Type B pancreatic cell (in vitro differentiated cells): ENCODE measurements around the gene TSTD2. TPM values are rescaled to one million over a fixed set of nuclear protein-coding genes. Genes with fewer than 3 reads are reported as not detected.

ENCODE experiments used
- DNase-seq: peaks from one replicate; pipeline ENCODE4 v3.0.0; 2021; ENCODE audit warnings: mixed read lengths; ENCODE audit not compliant: unreplicated experiment; ENCODE audit errors: extremely low spot score
- H3K27ac Mint-ChIP-seq: 2 replicates; pipeline ENCODE4 v1.8.0; 2021; ENCODE audit warnings: mild to moderate bottlenecking, mixed read lengths
- H3K27me3 Mint-ChIP-seq: 2 replicates; pipeline ENCODE4 v1.8.0; 2021; ENCODE audit warnings: mixed read lengths
- H3K36me3 Mint-ChIP-seq: 2 replicates; pipeline ENCODE4 v1.8.0; 2021; ENCODE audit warnings: mixed read lengths
- H3K4me1 Mint-ChIP-seq: one replicate; pipeline ENCODE4 v1.8.0; 2021; ENCODE audit warnings: mixed read lengths; ENCODE audit not compliant: unreplicated experiment
- H3K4me3 Mint-ChIP-seq: 2 replicates; pipeline ENCODE4 v1.8.0; 2021; ENCODE audit warnings: mild to moderate bottlenecking, mixed read lengths
- H3K9me3 Mint-ChIP-seq: 2 replicates; pipeline ENCODE4 v1.8.0; 2021; ENCODE audit warnings: mixed read lengths
- CTCF ChIP-seq: fragments of 200-600 bp; sonication (generic); conservative IDR thresholded peaks from 2 replicates; pipeline ENCODE4 v1.5.0; 2021; ENCODE audit warnings: antibody characterized with exemption, mild to moderate bottlenecking
- total RNA-seq: library from RNA; stranded (reverse); gene quantifications from 2 replicates; pipeline ENCODE4 v1.2.1, GENCODE V29; 2021; ENCODE audit warnings: low replicate concordance

TSTD2 gene
- total RNA-seq, 1 donor from 2014 or later = 24.9 TPM

- Mint-ChIP-seq H3K9me3 (no peaks in the 10 kb centered on the region), H3K36me3 (peaks cover 16% of the 10 kb centered on the region), H3K4me3 (no peak overlapping the region), H3K27ac (no peak overlapping the region), H3K27me3 (no peaks in the 10 kb centered on the region), H3K4me1 (no peaks in the 10 kb centered on the region)
- no peak for TF ChIP-seq CTCF
- no peak for DNase-seq
These were observed 28.1 kb downstream of the TSTD2 start for GRCh38 chr9:97604901-97605645.

GRCh38 chr9:97602430-97602829 is 30.7 kb downstream of the TSTD2 start:
- no peak for DNase-seq
- no peaks in the 10 kb centered on the region for H3K27me3 Mint-ChIP-seq
- no peak for TF ChIP-seq CTCF
- no peak overlapping the region for H3K27ac Mint-ChIP-seq
- H3K36me3 Mint-ChIP-seq = peaks cover 16% of the 10 kb centered on the region
- no peaks in the 10 kb centered on the region for H3K9me3 Mint-ChIP-seq
- H3K4me3 Mint-ChIP-seq = no peak overlapping the region
- peaks cover 5% of the 10 kb centered on the region for H3K4me1 Mint-ChIP-seq

GRCh38 chr9:97601228-97601898 is 31.8 kb downstream of the TSTD2 start:
- H3K4me3 Mint-ChIP-seq = no peak overlapping the region
- H3K4me1 Mint-ChIP-seq = peaks cover 5% of the 10 kb centered on the region
- no peak for DNase-seq
- H3K9me3 Mint-ChIP-seq = no peaks in the 10 kb centered on the region
- no peak for TF ChIP-seq CTCF
- H3K27ac Mint-ChIP-seq = no peak overlapping the region
- no peaks in the 10 kb centered on the region for H3K27me3 Mint-ChIP-seq
- peaks cover 13% of the 10 kb centered on the region for H3K36me3 Mint-ChIP-seq

GRCh38 chr9:97600531-97601227 is 32.5 kb downstream of the TSTD2 start:
- no peak for DNase-seq
- Mint-ChIP-seq H3K27ac (no peak overlapping the region), H3K4me1 (peaks cover 5% of the 10 kb centered on the region), H3K36me3 (peaks cover 13% of the 10 kb centered on the region), H3K4me3 (no peak overlapping the region), H3K27me3 (no peaks in the 10 kb centered on the region), H3K9me3 (no peaks in the 10 kb centered on the region)
- no peak for TF ChIP-seq CTCF

GRCh38 chr9:97599314-97599846 is 33.8 kb downstream of the TSTD2 start:
- H3K4me3 Mint-ChIP-seq = no peak overlapping the region

More at GRCh38 chr9:97599314-97599846, 33.8 kb downstream of the TSTD2 start:
- TF ChIP-seq CTCF = no peak
- Mint-ChIP-seq H3K4me1 (peaks cover 5% of the 10 kb centered on the region), H3K27ac (no peak overlapping the region), H3K36me3 (peaks cover 13% of the 10 kb centered on the region), H3K27me3 (no peaks in the 10 kb centered on the region), H3K9me3 (no peaks in the 10 kb centered on the region)
- DNase-seq = no peak
